ENCODE results near the gene CARNS1. TPM values are rescaled to one million over a fixed set of nuclear protein-coding genes. Genes with fewer than 3 reads are reported as not detected.

Gene CARNS1
- total and polyA plus RNA-seq, 9 of the 15 experiments (the other 6 are each of a cell fraction or from before 2014, with no cell fraction given) = 0.01 to 0.18 (median 0.06) TPM; not detected in 3

DNA sequence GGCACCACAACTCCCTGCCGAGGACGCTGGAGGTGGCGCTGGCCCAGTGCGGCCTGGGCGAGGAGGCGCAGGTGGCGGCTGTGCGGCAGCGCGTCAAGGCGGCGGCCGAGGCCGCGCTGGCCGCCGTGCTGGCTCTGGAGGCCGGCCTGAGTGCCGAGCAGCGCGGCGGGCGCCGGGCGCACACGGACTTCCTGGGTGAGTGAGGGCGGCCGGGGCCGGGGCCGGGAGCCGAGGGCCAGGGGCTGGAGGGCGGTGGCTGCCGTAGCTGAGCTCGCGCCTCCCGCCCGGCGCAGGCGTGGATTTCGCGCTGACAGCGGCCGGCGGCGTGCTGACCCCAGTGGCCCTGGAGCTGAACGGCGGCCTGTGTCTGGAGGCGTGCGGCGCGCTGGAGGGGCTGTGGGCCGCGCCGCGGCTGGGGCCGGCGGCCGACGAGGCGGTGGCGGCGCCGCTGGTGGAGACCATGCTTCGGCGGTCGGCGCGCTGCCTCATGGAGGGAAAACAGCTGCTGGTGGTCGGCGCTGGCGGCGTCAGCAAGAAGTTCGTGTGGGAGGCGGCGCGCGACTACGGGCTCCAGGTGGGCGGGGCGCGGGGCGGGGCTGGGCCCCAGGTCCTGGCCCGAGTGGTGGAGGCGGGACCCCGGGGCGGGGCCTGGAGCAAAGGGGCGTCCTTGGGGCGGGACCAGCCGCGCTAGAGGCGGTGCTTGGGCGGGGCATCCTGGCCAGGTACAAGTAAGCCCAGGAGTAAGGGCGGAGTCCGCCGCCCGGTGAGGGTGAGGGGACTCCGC is 5.4 kb downstream of the CARNS1 start (continued):
- TF ChIP-seq BRD9 (IDR thresholded peaks at IDR 0.05; ENCODE audit: low read depth, partially characterized antibody) (no peak), E2F3 (CRISPR knock-in tag; IDR thresholded peaks at IDR 0.05) (peak; percentile 20; the same call in 1 of the 2 replicates), NUFIP1 (IDR thresholded peaks at IDR 0.05; ENCODE audit: partially characterized antibody) (no peak), EGR1 (conservative IDR thresholded peaks at IDR 0.05) (0 out of 2 replicates have a peak, but pooled peaks have one; percentile 26), YY1 (IDR thresholded peaks at IDR 0.05; ENCODE audit: borderline replicate concordance in 1 of 3, control insufficient read depth in 1 of 3, extremely low read depth in 1 of 3, insufficient read depth in 3 of 3, insufficient read length in 1 of 3, insufficient replicate concordance in 2 of 3, low read depth in 1 of 3, low read length in 2 of 3) (peak in 2 of 3 experiments; percentile 60 to 62), PRMT5 (CRISPR knock-in tag; IDR thresholded peaks at IDR 0.05) (no peak), ZFPM2 (CRISPR knock-in tag; IDR thresholded peaks at IDR 0.05) (no peak), ZNF695 (CRISPR knock-in tag; IDR thresholded peaks at IDR 0.05) (no peak), CXXC5 (CRISPR knock-in tag; IDR thresholded peaks at IDR 0.05) (peak; percentile 89), RHOXF2B (CRISPR knock-in tag; conservative IDR thresholded peaks at IDR 0.05) (no peak), POLR3G (IDR thresholded peaks at IDR 0.05; ENCODE audit: extremely low read depth, insufficient read length, insufficient replicate concordance) (no peak), SRSF9 (IDR thresholded peaks at IDR 0.05; ENCODE audit: borderline replicate concordance, low read depth, low read length) (no peak), NFE2 (IDR thresholded peaks at IDR 0.05; ENCODE audit: low read depth) (peak; percentile 4; the same call in 1 of the 2 replicates), KLF13 (tag; IDR thresholded peaks at IDR 0.05; ENCODE audit: borderline replicate concordance, low read depth) (no peak), ATF7 (IDR thresholded peaks at IDR 0.05) (peak; percentile 69; the same call in 1 of the 2 replicates), ZNF239 (CRISPR knock-in tag; IDR thresholded peaks at IDR 0.05) (no peak), ARHGAP35 (IDR thresholded peaks at IDR 0.05; ENCODE audit: partially characterized antibody) (no peak), WHSC1 (IDR thresholded peaks at IDR 0.05; ENCODE audit: low read length) (no peak), EWSR1 (IDR thresholded peaks at IDR 0.05; ENCODE audit: borderline replicate concordance, low read depth, partially characterized antibody) (no peak), EP300 (IDR thresholded peaks at IDR 0.05; ENCODE audit: low read length) (no peak), ZKSCAN8 (CRISPR knock-in tag; IDR thresholded peaks at IDR 0.05) (no peak), ZNF589 (CRISPR knock-in tag; IDR thresholded peaks at IDR 0.05; ENCODE audit: low read depth) (no peak)
- TF ChIP-seq, protein P1, sequence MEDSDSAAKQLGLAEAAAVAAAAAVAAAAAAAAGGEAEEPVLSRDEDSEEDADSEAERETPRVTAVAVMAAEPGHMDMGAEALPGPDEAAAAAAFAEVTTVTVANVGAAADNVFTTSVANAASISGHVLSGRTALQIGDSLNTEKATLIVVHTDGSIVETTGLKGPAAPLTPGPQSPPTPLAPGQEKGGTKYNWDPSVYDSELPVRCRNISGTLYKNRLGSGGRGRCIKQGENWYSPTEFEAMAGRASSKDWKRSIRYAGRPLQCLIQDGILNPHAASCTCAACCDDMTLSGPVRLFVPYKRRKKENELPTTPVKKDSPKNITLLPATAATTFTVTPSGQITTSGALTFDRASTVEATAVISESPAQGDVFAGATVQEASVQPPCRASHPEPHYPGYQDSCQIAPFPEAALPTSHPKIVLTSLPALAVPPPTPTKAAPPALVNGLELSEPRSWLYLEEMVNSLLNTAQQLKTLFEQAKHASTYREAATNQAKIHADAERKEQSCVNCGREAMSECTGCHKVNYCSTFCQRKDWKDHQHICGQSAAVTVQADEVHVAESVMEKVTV (CRISPR knock-in tag; IDR thresholded peaks at IDR 0.05) = no peak
- TF ChIP-seq, protein P2, sequence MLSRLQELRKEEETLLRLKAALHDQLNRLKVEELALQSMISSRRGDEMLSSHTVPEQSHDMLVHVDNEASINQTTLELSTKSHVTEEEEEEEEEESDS (CRISPR knock-in tag; IDR thresholded peaks at IDR 0.05) = no peak
- TF ChIP-seq, protein P3, sequence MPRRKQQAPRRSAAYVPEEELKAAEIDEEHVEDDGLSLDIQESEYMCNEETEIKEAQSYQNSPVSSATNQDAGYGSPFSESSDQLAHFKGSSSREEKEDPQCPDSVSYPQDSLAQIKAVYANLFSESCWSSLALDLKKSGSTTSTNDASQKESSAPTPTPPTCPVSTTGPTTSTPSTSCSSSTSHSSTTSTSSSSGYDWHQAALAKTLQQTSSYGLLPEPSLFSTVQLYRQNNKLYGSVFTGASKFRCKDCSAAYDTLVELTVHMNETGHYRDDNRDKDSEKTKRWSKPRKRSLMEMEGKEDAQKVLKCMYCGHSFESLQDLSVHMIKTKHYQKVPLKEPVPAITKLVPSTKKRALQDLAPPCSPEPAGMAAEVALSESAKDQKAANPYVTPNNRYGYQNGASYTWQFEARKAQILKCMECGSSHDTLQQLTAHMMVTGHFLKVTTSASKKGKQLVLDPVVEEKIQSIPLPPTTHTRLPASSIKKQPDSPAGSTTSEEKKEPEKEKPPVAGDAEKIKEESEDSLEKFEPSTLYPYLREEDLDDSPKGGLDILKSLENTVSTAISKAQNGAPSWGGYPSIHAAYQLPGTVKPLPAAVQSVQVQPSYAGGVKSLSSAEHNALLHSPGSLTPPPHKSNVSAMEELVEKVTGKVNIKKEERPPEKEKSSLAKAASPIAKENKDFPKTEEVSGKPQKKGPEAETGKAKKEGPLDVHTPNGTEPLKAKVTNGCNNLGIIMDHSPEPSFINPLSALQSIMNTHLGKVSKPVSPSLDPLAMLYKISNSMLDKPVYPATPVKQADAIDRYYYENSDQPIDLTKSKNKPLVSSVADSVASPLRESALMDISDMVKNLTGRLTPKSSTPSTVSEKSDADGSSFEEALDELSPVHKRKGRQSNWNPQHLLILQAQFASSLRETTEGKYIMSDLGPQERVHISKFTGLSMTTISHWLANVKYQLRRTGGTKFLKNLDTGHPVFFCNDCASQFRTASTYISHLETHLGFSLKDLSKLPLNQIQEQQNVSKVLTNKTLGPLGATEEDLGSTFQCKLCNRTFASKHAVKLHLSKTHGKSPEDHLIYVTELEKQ (CRISPR knock-in tag; IDR thresholded peaks at IDR 0.05) = no peak

Measured in K562 (cell line).